ENCODE results near the gene CMTM2.
"Not testable (repeated sequence)": the region's sequence is repeated elsewhere in the genome, so short reads cannot be mapped to it uniquely, and the experiment has no call there.

Gene CMTM2

DNA sequence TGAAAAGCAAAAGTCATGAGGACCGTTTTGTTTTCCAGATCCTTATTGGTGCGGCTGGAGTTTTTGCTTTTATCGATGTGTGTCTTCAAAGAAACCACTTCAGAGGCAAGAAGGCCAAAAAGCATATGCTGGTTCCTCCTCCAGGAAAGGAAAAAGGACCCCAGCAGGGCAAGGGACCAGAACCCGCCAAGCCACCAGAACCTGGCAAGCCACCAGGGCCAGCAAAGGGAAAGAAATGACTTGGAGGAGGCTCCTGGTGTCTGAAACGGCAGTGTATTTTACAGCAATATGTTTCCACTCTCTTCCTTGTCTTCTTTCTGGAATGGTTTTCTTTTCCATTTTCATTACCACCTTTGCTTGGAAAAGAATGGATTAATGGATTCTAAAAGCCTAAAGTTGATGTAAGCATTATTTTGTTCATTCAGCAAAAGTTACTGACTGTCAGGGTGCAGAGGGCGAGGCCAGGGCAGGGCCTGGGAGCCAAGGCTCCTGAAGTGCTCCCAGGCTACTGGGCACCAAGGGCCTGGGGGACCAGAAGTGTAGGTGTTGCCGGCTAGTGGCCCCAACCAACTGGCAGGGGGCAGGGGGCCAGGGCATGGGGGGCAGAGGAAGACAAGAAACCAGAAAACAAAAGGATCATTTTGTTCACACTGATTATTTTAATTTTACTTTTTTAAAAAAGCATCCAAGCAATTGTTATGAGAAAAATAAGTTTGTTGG is 8.8 kb downstream of the CMTM2 start:
- no peak for DNase-seq

GRCh38 chr16:66588981-66589713 is 9.9 kb downstream of the CMTM2 start:
- DNase-seq: no peak

DNA sequence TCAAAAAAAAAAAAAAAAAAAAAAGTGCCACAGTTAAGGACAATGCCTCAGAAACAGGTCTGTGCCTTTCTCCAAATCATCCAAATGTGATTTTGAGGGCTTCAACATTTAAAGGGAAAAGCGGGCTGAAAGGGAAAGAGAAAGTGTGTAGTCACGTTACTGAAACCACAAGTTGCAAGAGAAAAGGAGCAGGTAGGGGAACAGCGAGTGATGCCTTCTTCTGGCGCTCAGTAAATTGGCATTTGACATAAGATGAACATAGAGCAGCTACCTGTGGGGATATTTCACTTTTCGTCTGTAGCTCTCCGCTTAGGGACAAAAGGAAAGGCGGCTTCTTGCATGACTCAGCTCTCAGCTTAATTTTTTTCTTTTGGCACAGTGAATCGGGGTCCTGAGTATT is 11.1 kb downstream of the CMTM2 start:
- DNase-seq: no peak

DNA sequence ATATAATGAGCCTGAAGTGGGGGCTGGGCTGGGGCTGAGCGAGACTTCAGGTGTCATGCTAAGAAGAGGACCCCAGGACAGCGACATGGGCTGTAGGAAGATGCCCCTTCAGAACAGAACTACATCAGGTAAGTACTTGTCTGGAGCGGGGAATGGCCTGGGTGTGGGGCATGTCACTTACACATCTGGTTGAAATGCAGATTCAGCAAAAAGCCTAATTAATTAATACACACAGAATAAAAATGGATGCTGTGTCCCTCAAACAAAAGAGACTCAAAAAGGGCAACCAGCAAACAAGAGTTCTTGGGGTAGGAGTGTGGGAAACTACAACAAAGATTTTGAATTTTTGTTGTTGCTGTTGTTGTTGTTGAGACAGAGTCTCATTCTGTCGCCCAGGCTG is 11.8 kb downstream of the CMTM2 start:
- no peak for DNase-seq

DNA sequence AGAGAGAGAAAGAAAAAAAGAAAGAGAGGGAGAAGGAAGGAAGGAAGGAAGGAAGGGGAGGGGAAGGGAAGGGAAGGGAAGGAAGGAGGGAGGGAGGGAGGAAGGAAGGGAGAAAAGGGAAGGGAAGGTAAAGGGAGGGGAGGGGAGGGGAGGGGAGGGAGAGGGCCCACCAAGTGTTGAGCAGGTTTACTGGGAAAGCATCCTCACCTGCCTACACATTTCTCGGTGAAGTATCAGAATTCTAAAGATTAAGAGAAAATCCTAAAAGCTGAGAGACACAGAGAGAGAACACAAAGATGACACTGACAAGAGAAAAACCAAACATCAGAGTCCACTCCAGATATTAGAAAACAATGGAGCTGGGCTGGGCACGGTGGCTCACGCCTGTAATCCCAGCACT is 13.0 kb downstream of the CMTM2 start:
- DNase-seq: no peak

DNA sequence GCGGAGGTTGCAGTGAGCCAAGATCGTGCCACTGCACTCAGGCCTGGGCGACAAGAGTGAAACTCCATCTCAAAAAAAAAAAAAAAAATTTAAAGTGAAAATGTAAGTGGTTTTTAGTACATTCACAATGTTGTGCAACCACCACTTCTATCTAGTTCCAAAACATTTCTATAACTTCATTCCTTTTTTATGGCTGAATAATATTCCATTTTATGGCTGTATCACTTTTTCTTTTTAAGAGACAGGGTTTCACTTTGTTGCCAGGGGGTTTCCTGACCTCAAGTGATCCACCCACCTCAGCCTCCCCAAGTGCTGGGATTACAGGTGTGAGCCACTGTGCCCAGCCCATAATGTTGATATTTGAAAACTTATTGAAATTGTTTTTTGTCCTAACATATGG is 13.6 kb downstream of the CMTM2 start:
- DNase-seq: no peak

- no peak for DNase-seq
Measured at GRCh38 chr16:66594739-66595138, 15.5 kb downstream of the CMTM2 start.

DNA sequence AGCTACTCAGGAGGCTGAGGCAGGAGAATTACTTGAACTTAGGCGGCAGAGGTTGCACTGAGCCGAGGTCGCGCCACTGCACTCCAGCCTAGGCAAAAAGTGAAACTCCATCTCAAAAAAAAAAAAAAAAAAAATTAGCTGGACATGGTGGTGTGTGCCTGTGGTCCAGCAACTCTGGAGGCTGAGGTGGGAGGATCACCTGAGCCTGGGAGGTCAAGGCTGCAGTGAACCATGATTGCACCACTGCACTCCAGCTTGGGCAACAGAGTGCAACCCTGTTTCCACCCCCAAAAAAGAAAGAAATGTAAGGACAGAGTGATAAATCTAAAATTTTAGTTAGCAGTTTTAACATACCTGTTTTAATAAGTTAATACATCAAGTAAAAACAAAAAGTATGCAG is 17.3 kb downstream of the CMTM2 start:
- not testable (repeated sequence) for DNase-seq

GRCh38 chr16:66596986-66597848 is 18.0 kb downstream of the CMTM2 start:
- no peak for DNase-seq

- DNase-seq: no peak
Measured at GRCh38 chr16:66598111-66598510, 18.8 kb downstream of the CMTM2 start.

DNA sequence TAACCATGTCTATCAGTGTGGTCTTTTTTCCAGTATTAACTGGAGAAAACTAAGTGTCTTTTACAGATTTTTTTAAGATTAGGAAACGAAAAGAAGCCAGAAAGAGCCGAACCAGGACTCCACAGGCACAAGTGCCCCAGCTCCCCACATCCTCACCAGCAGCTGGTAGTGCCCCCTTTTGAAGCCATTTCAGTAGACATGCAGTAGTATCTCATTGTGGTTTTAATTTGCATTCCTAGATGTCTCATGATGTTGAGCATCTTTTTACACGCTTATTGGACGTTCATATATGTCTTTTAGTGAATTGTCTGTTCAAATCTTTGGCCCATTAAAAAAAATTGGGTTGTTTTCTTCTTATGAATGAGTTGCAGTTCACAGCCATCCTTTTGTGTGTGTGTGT is 20.5 kb downstream of the CMTM2 start:
- DNase-seq: no peak

GRCh38 chr16:66600477-66600876 is 21.2 kb downstream of the CMTM2 start:
- no peak for DNase-seq

GRCh38 chr16:66601471-66601870 is 22.2 kb downstream of the CMTM2 start:
- no peak for DNase-seq

- no peak for DNase-seq
Measured at GRCh38 chr16:66603537-66604375, 24.5 kb downstream of the CMTM2 start.

- DNase-seq: no peak
Measured at GRCh38 chr16:66604376-66605176, 25.3 kb downstream of the CMTM2 start, which contains the start of gene CMTM3. Gene CMTM3, plus strand, starts transcription at chr16:66604704. Its CDS starts 102 bp downstream, at chr16:66604806.

GRCh38 chr16:66605177-66605978 is 26.1 kb downstream of the CMTM2 start:
- DNase-seq: no peak

GRCh38 chr16:66605979-66606751 is 26.9 kb downstream of the CMTM2 start:
- no peak for DNase-seq

DNA sequence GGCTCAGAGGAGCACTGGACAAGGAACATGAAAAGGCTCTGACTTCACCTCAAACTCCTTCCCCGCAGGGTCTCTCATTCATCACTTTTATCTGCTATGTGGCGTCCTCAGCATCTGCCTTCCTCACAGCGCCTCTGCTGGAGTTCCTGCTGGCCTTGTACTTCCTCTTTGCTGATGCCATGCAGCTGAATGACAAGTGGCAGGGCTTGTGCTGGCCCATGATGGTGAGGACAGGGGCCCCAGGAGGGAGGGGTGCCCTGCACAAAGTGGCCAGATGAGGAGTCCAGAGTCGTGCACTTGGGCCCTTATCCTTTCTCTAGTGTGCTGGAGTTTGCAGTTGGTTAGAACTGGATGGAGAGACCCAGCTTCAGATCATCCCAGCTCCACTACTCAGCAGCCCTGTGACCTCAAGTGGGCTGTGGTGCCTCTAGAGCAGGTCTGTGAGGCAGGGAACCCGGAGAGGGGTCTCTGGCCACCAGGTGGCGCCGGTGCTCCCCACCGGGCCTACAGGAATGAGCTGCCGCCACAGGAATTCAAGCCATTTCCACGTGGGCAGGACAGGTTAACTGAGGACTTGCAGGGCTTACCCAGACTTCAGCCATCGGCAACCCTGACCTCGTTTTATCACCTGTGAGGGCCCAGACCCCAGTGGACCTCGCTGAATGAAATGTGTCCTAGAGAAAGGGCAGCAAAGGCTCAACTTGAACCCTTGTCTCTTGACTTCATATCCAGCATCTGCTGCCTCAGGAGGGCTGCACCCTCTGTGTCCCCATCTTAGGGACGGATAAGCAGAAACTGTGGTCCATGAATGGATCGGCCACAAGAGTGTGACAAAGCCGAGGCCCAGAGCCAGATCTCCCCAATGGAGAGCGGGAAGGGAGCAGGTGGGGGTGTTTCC is 29.2 kb downstream of the CMTM2 start:
- DNase-seq: peak; percentile 33

GRCh38 chr16:66609139-66609510 is 29.9 kb downstream of the CMTM2 start:
- DNase-seq: no peak
